Measurements from ENCODE around the gene SETBP1.

The SETBP1 gene

GRCh38 chr18:44817831-44818473 is 137.3 kb downstream of the SETBP1 start:
- DNase-seq (ENCODE audit: low spot score) = no peak

GRCh38 chr18:44818668-44819403 is 138.1 kb downstream of the SETBP1 start:
- no peak for DNase-seq (ENCODE audit: low spot score)

GRCh38 chr18:44819944-44820510 is 139.3 kb downstream of the SETBP1 start:
- no peak for DNase-seq (ENCODE audit: low spot score)

GRCh38 chr18:44821924-44822323 is 141.2 kb downstream of the SETBP1 start:
- DNase-seq (ENCODE audit: low spot score) = no peak

GRCh38 chr18:44823286-44823685 is 142.6 kb downstream of the SETBP1 start:
- no peak for DNase-seq (ENCODE audit: low spot score)

GRCh38 chr18:44823782-44824181 is 143.1 kb downstream of the SETBP1 start:
- peak; percentile 41 for DNase-seq (ENCODE audit: low spot score)

GRCh38 chr18:44824884-44825283 is 144.2 kb downstream of the SETBP1 start:
- no peak for DNase-seq (ENCODE audit: low spot score)

- DNase-seq (ENCODE audit: low spot score) = peak; percentile 71
Observed at GRCh38 chr18:44826418-44827259, 146.0 kb downstream of the SETBP1 start.

- DNase-seq (ENCODE audit: low spot score) = no peak
Observed at GRCh38 chr18:44828080-44828479, 147.4 kb downstream of the SETBP1 start.

GRCh38 chr18:44830581-44830980 is 149.9 kb downstream of the SETBP1 start:
- no peak for DNase-seq (ENCODE audit: low spot score)

- DNase-seq (ENCODE audit: low spot score) = no peak
Observed at GRCh38 chr18:44833786-44834185, 153.1 kb downstream of the SETBP1 start.

GRCh38 chr18:44834867-44835469 is 154.3 kb downstream of the SETBP1 start:
- no peak for DNase-seq (ENCODE audit: low spot score)

- no peak for DNase-seq (ENCODE audit: low spot score)
Observed at GRCh38 chr18:44835703-44836102, 155.0 kb downstream of the SETBP1 start.

GRCh38 chr18:44836263-44836662 is 155.6 kb downstream of the SETBP1 start:
- no peak for DNase-seq (ENCODE audit: low spot score)

GRCh38 chr18:44837482-44838180 is 156.9 kb downstream of the SETBP1 start:
- no peak for DNase-seq (ENCODE audit: low spot score)

- peak; percentile 65 for DNase-seq (ENCODE audit: low spot score)
Observed at GRCh38 chr18:44838971-44839666, 158.4 kb downstream of the SETBP1 start.

GRCh38 chr18:44840058-44840790 is 159.5 kb downstream of the SETBP1 start:
- peak; percentile 19 for DNase-seq (ENCODE audit: low spot score)

- peak; percentile 24 for DNase-seq (ENCODE audit: low spot score)
Observed at GRCh38 chr18:44841221-44841620, 160.5 kb downstream of the SETBP1 start.

GRCh38 chr18:44841752-44842587 is 161.3 kb downstream of the SETBP1 start:
- no peak for DNase-seq (ENCODE audit: low spot score)

Data from AG08395 (cell line).